HCT116 (cell line): ENCODE results near the gene COL8A2. TPM values are rescaled to one million over a fixed set of nuclear protein-coding genes. Genes with fewer than 3 reads are reported as not detected.

Experiments used
- ATAC-seq: fragments of 200-7000 bp; cut with Tn5 transposase; 2 replicates; pipeline ENCODE4 v1.9.1; 2020; ENCODE audit warnings: mild to moderate bottlenecking, moderate library complexity
- BruUV-seq: library from RNA; stranded (reverse); fragments of 400-500 nt; replicated peaks from 2 replicates; lab custom pipeline; 2021; lab: Mats Ljungman, UMichigan
- CTCF ChIA-PET: fragments of 300-600 bp; sonication (Branson Sonifier 250); formaldehyde crosslinking; loops from one replicate; lab custom pipeline; 2021; ENCODE audit warnings: antibody characterized with exemption; lab: Charles Lee
- POLR2A ChIA-PET: fragments of 300-600, 350-600 bp; sonication (Branson Sonifier 250); formaldehyde crosslinking; loops from one replicate; lab custom pipeline; 2021; ENCODE audit warnings: antibody characterized with exemption; lab: Charles Lee
- RAD21 ChIA-PET, 2 experiments: fragments of 300-600 bp; sonication (Branson Sonifier 250); formaldehyde crosslinking; loops; one replicate each; lab custom pipeline; 2023; ENCODE audit warnings: low total read pairs in 2 of 2; ENCODE audit not compliant: uncharacterized antibody in 2 of 2, unreplicated experiment in 2 of 2, low non-redundant PET in 1 of 2; lab: Charles Lee
- DNase-seq: peaks from one replicate; pipeline ENCODE4 v3.0.0-alpha.2; 2010; ENCODE audit warnings: low read depth, low spot score
- H2AFZ ChIP-seq: fragments of 200-600 bp; shearing (Covaris generic), sonication (generic); 2 replicates; pipeline ENCODE4 v1.6.1; 2017; ENCODE audit warnings: low read depth, mixed run types, mixed read lengths, antibody characterized with exemption, low read length; ENCODE audit not compliant: poor library complexity, severe bottlenecking
- H3K27ac ChIP-seq: 2 replicates; pipeline ENCODE4 v1.5.1; 2012; ENCODE audit warnings: low read depth, low read length
- H3K27me3 ChIP-seq: fragments of 200-600 bp; sonication (generic); 2 replicates; pipeline ENCODE4 v1.6.1; 2016; ENCODE audit warnings: mixed run types, low read length, mixed read lengths; ENCODE audit not compliant: insufficient read depth
- H3K36me3 ChIP-seq, 2 experiments: fragments of 200-500 bp in 1 of 2; fragments of 200-600 bp in 1 of 2; sonication (Bioruptor generic) in 1 of 2; sonication (generic) in 1 of 2; 2 replicates each; pipeline versions ENCODE4 v1.5.1 to v1.6.1; 2014 to 2016; ENCODE audit warnings: low read length in 2 of 2, inconsistent platforms in 1 of 2, mixed read lengths in 1 of 2, mixed run types in 1 of 2; ENCODE audit not compliant: insufficient read depth in 2 of 2, control insufficient read depth in 1 of 2
- H3K4me1 ChIP-seq, 2 experiments: fragments of 200-600 bp in 1 of 2; sonication (generic) in 1 of 2; 2 replicates each; pipeline versions ENCODE4 v1.5.1 to v1.6.1; 2012 to 2017; ENCODE audit warnings: low read length in 2 of 2, inconsistent platforms in 1 of 2, mild to moderate bottlenecking in 1 of 2, mixed read lengths in 1 of 2, mixed run types in 1 of 2, moderate library complexity in 1 of 2; ENCODE audit not compliant: insufficient read depth in 2 of 2, control insufficient read depth in 1 of 2
- H3K4me2 ChIP-seq: fragments of 200-600 bp; sonication (generic); 2 replicates; pipeline ENCODE4 v1.6.1; 2017; ENCODE audit warnings: mixed run types, low read length, mixed read lengths
- H3K4me3 ChIP-seq, 2 experiments: fragments of 200-600 bp in 1 of 2; sonication (generic) in 1 of 2; replicated peaks in 1 of 2; 2 replicates each; pipeline ENCODE4 v1.5.1; 2011 to 2016; ENCODE audit warnings: low read length in 2 of 2, control low read depth in 1 of 2, low read depth in 1 of 2, mild to moderate bottlenecking in 1 of 2, mixed read lengths in 1 of 2, mixed run types in 1 of 2
- H3K79me2 ChIP-seq: fragments of 200-600 bp; sonication (generic); 2 replicates; pipeline ENCODE4 v1.6.1; 2017; ENCODE audit warnings: mild to moderate bottlenecking, mixed run types, low read length, moderate library complexity, mixed read lengths; ENCODE audit not compliant: insufficient read depth
- H3K9ac ChIP-seq: fragments of 200-600 bp; sonication (generic); 2 replicates; pipeline ENCODE4 v1.6.1; 2016; ENCODE audit warnings: low read length, mixed read lengths
- H3K9me2 ChIP-seq: fragments of 200-600 bp; sonication (generic), shearing (Covaris generic); 2 replicates; pipeline ENCODE4 v1.6.1; 2017; ENCODE audit warnings: mixed run types, mild to moderate bottlenecking, moderate library complexity; ENCODE audit not compliant: insufficient read depth
- H3K9me3 ChIP-seq, 2 experiments: fragments of 200-500 bp in 1 of 2; fragments of 200-600 bp in 1 of 2; sonication (Bioruptor generic) in 1 of 2; sonication (generic) in 1 of 2; 2 replicates each; pipeline ENCODE4 v1.6.1; 2014 to 2017; ENCODE audit warnings: low read length in 2 of 2, mixed read lengths in 2 of 2, inconsistent platforms in 1 of 2, low read depth in 1 of 2, mild to moderate bottlenecking in 1 of 2, mixed run types in 1 of 2, moderate library complexity in 1 of 2; ENCODE audit not compliant: control insufficient read depth in 1 of 2, insufficient read depth in 1 of 2
- H4K20me1 ChIP-seq: fragments of 200-600 bp; sonication (generic), shearing (Covaris generic); 2 replicates; pipeline ENCODE4 v1.6.1; 2017; ENCODE audit warnings: mixed run types, mild to moderate bottlenecking, moderate library complexity; ENCODE audit not compliant: insufficient read depth
- ATF3 ChIP-seq: IDR thresholded peaks from 2 replicates; pipeline ENCODE4 v1.6.1; 2012
- EZH2phosphoT487 ChIP-seq: fragments of 200-600 bp; IDR thresholded peaks from 2 replicates; pipeline ENCODE4 v1.6.1; 2018; ENCODE audit warnings: antibody characterized with exemption, borderline replicate concordance
- YY1 ChIP-seq: IDR thresholded peaks from 2 replicates; pipeline ENCODE4 v1.6.1; 2011; ENCODE audit warnings: low read length, low read depth, moderate library complexity, mild to moderate bottlenecking; ENCODE audit not compliant: insufficient replicate concordance; ENCODE audit errors: extremely low read depth
- intact Hi-C: fragments of 100-400 bp; cut with micrococcal nuclease; formaldehyde crosslinking; loops from 2 replicates; pipeline ENCODE4 v1.10.0; 2022
- total RNA-seq: library from RNA; stranded (reverse); gene quantifications from one replicate; pipeline ENCODE4 v1.2.1, GENCODE V29; 2021; ENCODE audit not compliant: unreplicated experiment
- TF ChIP-seq, protein P1 (sequence below): IDR thresholded peaks from 2 replicates; pipeline ENCODE4 v1.6.1; 2011; ENCODE audit warnings: mild to moderate bottlenecking, low read length, moderate library complexity; ENCODE audit not compliant: insufficient replicate concordance; ENCODE audit errors: extremely low read depth

The COL8A2 gene
- total RNA-seq, 1 experiment from 2014 or later: 0.05 TPM

DNA sequence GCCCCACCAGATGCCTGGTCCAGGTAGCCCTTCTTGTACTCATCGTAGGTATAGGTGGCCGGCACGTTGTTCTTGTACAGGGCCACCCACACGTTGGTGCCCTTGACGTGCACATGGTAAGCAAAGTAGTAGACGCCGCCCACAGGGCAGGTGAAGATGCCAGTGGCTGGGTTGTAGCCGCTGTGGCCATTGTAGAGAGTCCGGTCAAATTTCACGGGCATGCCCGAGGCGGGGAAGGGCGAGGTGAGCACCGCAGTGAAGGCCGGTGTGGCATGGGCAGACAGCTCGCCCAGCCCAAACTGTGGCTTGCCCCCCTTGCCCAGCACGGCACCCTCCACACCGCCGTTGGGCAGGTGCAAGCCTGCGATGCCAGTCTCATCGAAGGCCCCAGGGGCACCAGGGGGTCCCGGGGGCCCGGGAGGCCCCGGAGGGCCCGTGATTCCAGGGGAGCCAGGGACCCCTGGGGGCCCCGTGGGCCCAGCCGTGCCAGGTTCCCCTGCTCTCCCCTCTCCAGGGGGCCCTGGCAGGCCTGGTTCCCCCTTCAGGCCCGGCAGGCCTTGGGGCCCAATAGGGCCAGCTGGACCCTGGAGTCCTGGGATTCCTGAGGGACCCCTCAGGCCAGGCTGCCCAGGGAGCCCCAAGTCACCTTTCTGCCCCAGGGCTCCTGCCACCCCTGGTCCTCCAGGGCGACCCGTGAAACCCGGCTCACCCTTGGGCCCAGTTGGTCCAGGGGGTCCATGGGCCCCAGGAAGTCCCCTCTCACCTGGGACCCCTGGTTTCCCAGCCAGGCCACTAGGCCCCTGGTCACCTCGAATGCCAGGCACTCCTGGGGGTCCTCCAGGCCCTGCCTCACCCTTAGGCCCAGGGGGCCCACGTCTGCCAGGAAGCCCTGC is 27.1 kb downstream of the COL8A2 start:
- Histone ChIP-seq H4K20me1 (no peaks in the 10 kb centered on the region), H3K9me2 (no peaks in the 10 kb centered on the region), H3K27me3 (no peaks in the 10 kb centered on the region), H3K4me2 (no peak overlapping the region), H3K9me3 (no peaks in the 10 kb centered on the region), H3K79me2 (peaks cover under 1% of the 10 kb centered on the region; the same call in 1 of the 2 replicates), H3K36me3 (peaks cover 17 to 18% of the 10 kb centered on the region in 2 experiments; a peak in 3 of 4 replicates), H3K9ac (no peak overlapping the region), H3K27ac (peak overlapping the region; percentile 8; the same call in 1 of the 2 replicates), H3K4me1 (peaks cover 0 to 22% of the 10 kb centered on the region in 2 experiments; a peak in 2 of 4 replicates), H2AFZ (no peak overlapping the region), H3K4me3 (no peak overlapping the region)
- CTCF ChIA-PET: interaction anchor here (0.8 to 3.9 kb wide), 3 partner anchors 37 to 51 kb away, joined by 3 to 31 read pairs (median 7); partner anchors contain the start of gene TRAPPC3
- RAD21 ChIA-PET: no interaction called here
- TF ChIP-seq, protein P1, sequence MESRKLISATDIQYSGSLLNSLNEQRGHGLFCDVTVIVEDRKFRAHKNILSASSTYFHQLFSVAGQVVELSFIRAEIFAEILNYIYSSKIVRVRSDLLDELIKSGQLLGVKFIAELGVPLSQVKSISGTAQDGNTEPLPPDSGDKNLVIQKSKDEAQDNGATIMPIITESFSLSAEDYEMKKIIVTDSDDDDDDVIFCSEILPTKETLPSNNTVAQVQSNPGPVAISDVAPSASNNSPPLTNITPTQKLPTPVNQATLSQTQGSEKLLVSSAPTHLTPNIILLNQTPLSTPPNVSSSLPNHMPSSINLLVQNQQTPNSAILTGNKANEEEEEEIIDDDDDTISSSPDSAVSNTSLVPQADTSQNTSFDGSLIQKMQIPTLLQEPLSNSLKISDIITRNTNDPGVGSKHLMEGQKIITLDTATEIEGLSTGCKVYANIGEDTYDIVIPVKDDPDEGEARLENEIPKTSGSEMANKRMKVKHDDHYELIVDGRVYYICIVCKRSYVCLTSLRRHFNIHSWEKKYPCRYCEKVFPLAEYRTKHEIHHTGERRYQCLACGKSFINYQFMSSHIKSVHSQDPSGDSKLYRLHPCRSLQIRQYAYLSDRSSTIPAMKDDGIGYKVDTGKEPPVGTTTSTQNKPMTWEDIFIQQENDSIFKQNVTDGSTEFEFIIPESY: no peak
- no peak for TF ChIP-seq ATF3
- no peak for TF ChIP-seq YY1
- no peak for TF ChIP-seq EZH2phosphoT487
- DNase-seq (no peak), ATAC-seq (no peak)
- POLR2A ChIA-PET: no interaction called here
- intact Hi-C loops: loop anchor here (5.0 kb wide), 1 partner anchor 269 kb away; no protein-coding TSS in a partner anchor
- no TSS peak for BruUV-seq
